Kidney (tissue), 14 donors: Measurements from ENCODE around the gene CCT7. TPM values are rescaled to one million over a fixed set of nuclear protein-coding genes. Genes with fewer than 3 reads are reported as not detected.

Experiments
- DNase-seq, 5 donors: peaks; one replicate each; pipeline ENCODE4 v3.0.0-alpha.2; 2013 to 2020
- FAIRE-seq: peaks from 2 replicates; lab custom pipeline; 2012; peaks lifted over from hg19 to GRCh38; lab: Jason Lieb, UNC
- H3K27ac ChIP-seq, 2 donors: one replicate each; pipeline ENCODE4 v1.7.0; 2013; ENCODE audit warnings: low read depth in 2 of 2, low read length in 2 of 2, inconsistent platforms in 1 of 2
- H3K27me3 ChIP-seq: one replicate; pipeline ENCODE4 v1.7.1; 2013; ENCODE audit warnings: low read length, inconsistent platforms; ENCODE audit not compliant: control insufficient read depth, insufficient read depth
- H3K36me3 ChIP-seq, 3 donors: one replicate each; pipeline versions ENCODE4 v1.7.0 to v1.7.1; 2013; ENCODE audit warnings: low read length in 3 of 3, control low read depth in 1 of 3, inconsistent platforms in 1 of 3; ENCODE audit not compliant: insufficient read depth in 3 of 3, control insufficient read depth in 2 of 3
- H3K4me1 ChIP-seq, 3 donors: one replicate each; pipeline versions ENCODE4 v1.7.0 to v1.7.1; 2013; ENCODE audit warnings: low read length in 3 of 3, inconsistent platforms in 1 of 3, low read depth in 1 of 3; ENCODE audit not compliant: control insufficient read depth in 2 of 3, insufficient read depth in 2 of 3
- H3K4me3 ChIP-seq, 3 donors: one replicate each; pipeline versions ENCODE4 v1.7.0 to v1.8.1; 2013; ENCODE audit warnings: low read length in 3 of 3, control low read depth in 1 of 3, inconsistent platforms in 1 of 3
- H3K9ac ChIP-seq, 3 donors: one replicate each; pipeline versions ENCODE4 v1.7.0 to v1.7.1; 2013; ENCODE audit warnings: low read length in 3 of 3, control low read depth in 1 of 3, inconsistent platforms in 1 of 3
- H3K9me3 ChIP-seq, 3 donors: one replicate each; pipeline versions ENCODE4 v1.7.0 to v1.7.1; 2013; ENCODE audit warnings: low read length in 3 of 3, control low read depth in 1 of 3, inconsistent platforms in 1 of 3; ENCODE audit not compliant: control insufficient read depth in 2 of 3, insufficient read depth in 1 of 3
- intact Hi-C: fragments of 100-400 bp; cut with DNase I; formaldehyde crosslinking; loops from one replicate; pipeline ENCODE4 v1.11.1; 2022
- polyA plus RNA-seq: library from polyadenylated mRNA; stranded (reverse); fragments of 350-450 nt; fragmentation: Illumina TruSeq; extraction: RNeasy Lipid Tissue Mini Kit (QIAGEN cat#74804); gene quantifications from one replicate; pipeline ENCODE4 v1.2.3, GENCODE V29; 2014; ENCODE audit warnings: low read depth, low replicate concordance; ENCODE audit not compliant: insufficient read depth
- total RNA-seq: library from RNA; stranded (reverse); fragmentation: NEBNext Ultra II Directional; extraction: Animal tissue kit (Norgen Biotek cat#: 25700); gene quantifications from one replicate; pipeline ENCODE4 v1.2.1, GENCODE V29; 2021
- TF ChIP-seq, protein P1 (sequence below): IDR thresholded peaks from 3 replicates; pipeline ENCODE4 v1.5.1; 2012; ENCODE audit warnings: mild to moderate bottlenecking, moderate library complexity, borderline replicate concordance; ENCODE audit not compliant: insufficient read depth; ENCODE audit errors: extremely low read depth
- donor health status: control.
- donor health status: control.
- donor health status: control.
- donor health status: control.
- donor health status: control.
- donor health status: DM: yes; HTN: yes; CAD: no.
- donor health status: Normal renal cell carcinoma (clear cell type).

The CCT7 gene
- total and polyA plus RNA-seq, 2 donors from 2014 or later, result 164 to 173 TPM

DNA sequence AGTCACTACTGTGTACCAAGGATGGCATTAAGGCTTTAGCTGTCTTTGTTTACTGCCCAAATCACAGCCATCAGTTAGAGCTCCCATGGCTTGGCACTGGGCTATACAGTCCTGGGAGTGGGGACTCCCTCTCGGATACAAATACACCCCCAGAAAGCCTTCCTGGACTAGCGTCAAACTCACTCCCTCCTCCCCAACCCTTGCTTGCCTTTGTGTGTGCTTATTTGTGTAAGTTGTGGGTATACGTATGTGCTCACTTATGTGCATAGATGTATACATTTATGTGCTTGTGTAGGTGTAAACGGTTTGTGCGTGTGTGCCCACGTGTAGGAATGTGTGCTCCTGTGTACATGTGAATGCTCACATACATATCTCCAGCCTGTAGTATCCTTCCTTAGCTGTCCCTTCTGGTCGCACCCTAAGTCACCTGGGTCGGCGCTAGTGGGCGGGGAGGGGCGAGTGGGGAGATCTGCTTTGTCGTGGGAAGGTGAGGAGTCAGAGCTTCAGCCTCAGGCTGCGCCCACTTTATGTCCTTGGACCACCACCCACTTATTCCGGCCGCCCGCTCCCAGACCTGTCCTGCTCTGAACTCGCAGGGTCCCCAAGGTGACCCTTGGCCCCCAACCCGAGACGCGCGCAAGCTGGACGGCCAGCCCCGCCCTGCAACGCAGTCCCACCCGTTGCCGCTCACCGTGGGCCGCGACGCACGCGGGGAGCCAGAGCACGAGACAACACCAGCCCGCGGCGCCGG is 1.5 kb upstream of the CCT7 start:
- Histone ChIP-seq H3K9me3 (no peaks in the 10 kb centered on the region), H3K4me1 (peaks cover 6 to 20% (median 11%) of the 10 kb centered on the region in 3 donors), H3K9ac (peak overlapping the region; percentile 50 to 74 (median 65)), H3K27ac (peak overlapping the region; percentile 49 to 51), H3K27me3 (no peaks in the 10 kb centered on the region), H3K4me3 (peak overlapping the region; percentile 50 to 98 (median 86)), H3K36me3 (peaks cover 0 to 19% (median 0%) of the 10 kb centered on the region in 3 donors)
- intact Hi-C loops, result no loop called here
- DNase-seq (peak in 2 of 5 donors; percentile 20 to 82), FAIRE-seq (no peak)
- TF ChIP-seq, protein P1, sequence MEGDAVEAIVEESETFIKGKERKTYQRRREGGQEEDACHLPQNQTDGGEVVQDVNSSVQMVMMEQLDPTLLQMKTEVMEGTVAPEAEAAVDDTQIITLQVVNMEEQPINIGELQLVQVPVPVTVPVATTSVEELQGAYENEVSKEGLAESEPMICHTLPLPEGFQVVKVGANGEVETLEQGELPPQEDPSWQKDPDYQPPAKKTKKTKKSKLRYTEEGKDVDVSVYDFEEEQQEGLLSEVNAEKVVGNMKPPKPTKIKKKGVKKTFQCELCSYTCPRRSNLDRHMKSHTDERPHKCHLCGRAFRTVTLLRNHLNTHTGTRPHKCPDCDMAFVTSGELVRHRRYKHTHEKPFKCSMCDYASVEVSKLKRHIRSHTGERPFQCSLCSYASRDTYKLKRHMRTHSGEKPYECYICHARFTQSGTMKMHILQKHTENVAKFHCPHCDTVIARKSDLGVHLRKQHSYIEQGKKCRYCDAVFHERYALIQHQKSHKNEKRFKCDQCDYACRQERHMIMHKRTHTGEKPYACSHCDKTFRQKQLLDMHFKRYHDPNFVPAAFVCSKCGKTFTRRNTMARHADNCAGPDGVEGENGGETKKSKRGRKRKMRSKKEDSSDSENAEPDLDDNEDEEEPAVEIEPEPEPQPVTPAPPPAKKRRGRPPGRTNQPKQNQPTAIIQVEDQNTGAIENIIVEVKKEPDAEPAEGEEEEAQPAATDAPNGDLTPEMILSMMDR, result no peak

DNA sequence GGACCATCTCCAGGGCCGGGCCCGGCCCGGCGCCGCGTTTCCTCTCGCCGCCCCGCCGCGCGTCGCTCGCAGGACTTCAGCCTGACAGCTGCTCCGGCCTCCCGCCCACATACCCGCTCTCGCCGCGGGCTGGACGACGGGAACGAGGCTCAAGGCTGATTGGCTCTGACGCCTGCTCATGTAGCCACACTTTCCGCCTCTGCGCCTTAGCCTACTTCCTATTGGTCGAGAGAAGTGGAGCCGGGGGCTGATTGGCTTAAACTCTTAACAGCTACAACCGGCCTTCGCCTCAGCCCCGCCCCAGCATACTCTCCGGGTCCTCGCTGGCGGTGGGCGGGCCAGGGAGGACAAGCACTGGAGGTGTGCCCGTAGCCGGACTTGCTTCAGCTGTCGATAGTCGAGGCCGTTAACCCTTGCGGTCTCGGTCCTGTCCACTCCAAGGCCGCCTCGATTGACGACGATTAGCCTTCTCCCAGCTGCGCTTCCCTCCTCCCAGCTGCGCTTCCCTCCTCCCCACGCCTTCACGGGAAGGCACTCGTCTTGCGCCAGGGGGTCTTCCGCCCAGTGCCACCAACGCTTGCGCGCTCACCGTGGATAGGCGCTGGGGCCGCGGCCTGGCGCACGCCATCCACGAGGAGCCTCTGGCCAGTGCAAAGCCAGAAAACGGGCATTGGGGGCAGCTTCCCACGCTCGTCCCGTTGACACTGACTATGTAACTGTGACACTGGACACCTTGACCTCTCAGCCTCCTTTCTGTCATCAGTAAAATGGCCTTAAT is 765 bp upstream of the CCT7 start, which contains the start of gene PRADC1:
Gene PRADC1 (minus strand): TSS at position 86 of the 778 bp plus-strand sequence. CDS start 79 bp downstream, at position 7.
- FAIRE-seq (peak; percentile 96), DNase-seq (peak; percentile 99 to 100 (median 100))
- intact Hi-C loops, result no loop called here
- Histone ChIP-seq H3K27me3 (no peaks in the 10 kb centered on the region), H3K9ac (peak within 1 kb of the TSS; percentile 85 to 96 (median 87)), H3K4me1 (peaks cover 6 to 20% (median 11%) of the 10 kb centered on the region in 3 donors), H3K27ac (peak within 1 kb of the TSS; percentile 89 to 90), H3K9me3 (no peaks in the 10 kb centered on the region), H3K36me3 (peaks cover 0 to 12% (median 0%) of the 10 kb centered on the region in 3 donors), H3K4me3 (peak within 1 kb of the TSS; percentile 93 to 98 (median 98))
- TF ChIP-seq, protein P1, result no peak

DNA sequence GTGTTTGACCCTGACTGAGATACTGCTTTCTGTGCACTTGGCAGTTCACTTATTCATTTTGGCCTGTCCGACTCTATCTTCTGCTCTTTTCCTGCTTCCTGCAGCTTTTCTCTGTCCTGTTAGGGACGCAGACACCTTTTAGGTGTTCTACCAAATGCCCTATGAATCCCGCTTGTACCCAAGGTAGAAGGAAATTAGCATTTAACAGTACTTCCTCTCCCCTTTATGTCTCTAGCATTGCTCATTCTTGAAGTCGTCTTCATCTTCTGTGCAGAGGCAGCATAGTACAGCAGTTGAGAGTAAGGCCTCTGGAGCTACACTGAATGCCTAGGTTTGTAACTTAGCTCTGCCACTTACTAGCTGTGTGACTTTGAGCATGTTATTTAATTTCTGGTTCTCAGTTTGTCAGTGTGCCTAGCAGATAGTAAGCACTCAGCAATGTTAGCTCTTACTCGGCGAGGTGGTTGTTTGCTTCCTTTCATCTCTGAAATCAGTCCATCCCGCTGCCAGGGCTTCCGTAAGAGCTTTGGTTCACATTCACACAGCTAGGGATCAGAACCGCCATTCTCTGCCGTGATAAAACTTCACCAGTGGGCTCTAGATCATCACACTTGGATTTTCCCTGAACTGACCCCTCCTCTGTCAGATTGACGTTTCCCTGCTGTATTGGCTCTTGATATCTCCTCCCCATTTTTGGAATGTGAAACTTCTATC is 1.4 kb downstream of the CCT7 start:
- TF ChIP-seq, protein P1, result no peak
- Histone ChIP-seq H3K9ac (peak overlapping the region; percentile 71 to 72 (median 72)), H3K4me3 (peak overlapping the region; percentile 93 to 98 (median 98)), H3K36me3 (peaks cover 0 to 9% (median 2%) of the 10 kb centered on the region in 3 donors), H3K4me1 (peaks cover 6 to 20% (median 11%) of the 10 kb centered on the region in 3 donors), H3K27me3 (no peaks in the 10 kb centered on the region), H3K27ac (no peak overlapping the region), H3K9me3 (no peaks in the 10 kb centered on the region)
- intact Hi-C loops, result no loop called here
- FAIRE-seq (no peak), DNase-seq (no peak)
